ENCODE data around the gene SLC25A53.

DNA sequence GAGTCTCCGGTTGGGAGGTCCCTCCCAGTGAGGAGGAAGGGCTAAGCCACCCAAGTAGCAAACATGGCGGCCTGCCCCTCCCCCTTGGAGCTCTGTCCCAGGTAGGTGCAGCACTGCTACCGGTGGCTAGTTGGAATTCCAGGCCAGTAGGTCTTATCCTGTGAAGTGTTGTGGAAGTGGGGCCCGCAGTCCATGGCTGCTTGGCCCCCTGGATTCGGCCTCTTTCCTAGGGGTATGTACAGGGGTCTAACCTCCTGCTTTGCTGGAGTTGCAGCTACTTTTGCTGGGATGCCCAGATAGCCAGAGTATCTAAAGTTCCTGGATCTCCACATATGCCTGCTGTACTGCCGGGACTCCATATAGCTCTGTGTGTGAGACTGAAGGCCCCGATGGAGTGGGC, 70.9 kb downstream of the SLC25A53 start:
- TF ChIP-seq, protein P1, sequence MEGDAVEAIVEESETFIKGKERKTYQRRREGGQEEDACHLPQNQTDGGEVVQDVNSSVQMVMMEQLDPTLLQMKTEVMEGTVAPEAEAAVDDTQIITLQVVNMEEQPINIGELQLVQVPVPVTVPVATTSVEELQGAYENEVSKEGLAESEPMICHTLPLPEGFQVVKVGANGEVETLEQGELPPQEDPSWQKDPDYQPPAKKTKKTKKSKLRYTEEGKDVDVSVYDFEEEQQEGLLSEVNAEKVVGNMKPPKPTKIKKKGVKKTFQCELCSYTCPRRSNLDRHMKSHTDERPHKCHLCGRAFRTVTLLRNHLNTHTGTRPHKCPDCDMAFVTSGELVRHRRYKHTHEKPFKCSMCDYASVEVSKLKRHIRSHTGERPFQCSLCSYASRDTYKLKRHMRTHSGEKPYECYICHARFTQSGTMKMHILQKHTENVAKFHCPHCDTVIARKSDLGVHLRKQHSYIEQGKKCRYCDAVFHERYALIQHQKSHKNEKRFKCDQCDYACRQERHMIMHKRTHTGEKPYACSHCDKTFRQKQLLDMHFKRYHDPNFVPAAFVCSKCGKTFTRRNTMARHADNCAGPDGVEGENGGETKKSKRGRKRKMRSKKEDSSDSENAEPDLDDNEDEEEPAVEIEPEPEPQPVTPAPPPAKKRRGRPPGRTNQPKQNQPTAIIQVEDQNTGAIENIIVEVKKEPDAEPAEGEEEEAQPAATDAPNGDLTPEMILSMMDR (IDR thresholded peaks at IDR 0.05): no peak
- TF ChIP-seq POLR2A (IDR thresholded peaks at IDR 0.05): no peak
